ENCODE results near the gene RALGPS2.
"Not testable (repeated sequence)": the region's sequence is repeated elsewhere in the genome, so short reads cannot be mapped to it uniquely, and the experiment has no call there.

Gene RALGPS2

DNA sequence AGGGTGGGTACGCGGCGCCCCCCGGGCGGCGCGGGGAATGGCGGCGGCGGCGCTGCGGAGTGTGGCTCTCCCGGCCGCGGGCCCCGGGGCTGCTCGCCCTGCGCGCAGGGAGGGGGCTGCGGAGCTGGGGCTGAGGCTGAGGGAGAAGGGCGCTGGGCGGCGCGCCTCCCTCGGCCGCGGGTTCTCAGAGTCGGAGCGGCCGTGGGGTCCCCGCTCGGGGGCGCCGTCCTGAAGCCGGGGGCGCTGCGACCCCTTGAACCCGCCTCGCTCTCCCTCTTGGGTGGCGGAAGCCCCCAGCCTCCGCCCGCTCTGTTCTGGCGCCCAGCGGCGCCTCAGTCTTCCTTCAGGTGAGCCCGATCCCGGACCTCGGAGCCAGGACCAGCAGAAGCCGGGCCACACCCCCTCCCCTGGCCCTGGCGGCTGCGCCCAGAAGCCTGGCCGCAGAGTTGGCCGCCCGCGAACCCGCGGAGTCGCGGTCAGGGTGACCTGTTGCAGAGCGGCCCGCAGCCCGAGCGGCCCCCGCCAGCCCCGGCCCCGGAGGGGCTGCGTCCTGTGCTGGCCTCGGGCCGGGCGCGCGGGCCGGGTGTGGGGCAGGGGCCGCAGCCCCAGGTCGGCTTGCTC is 532 bp downstream of the RALGPS2 start:
- DNase-seq = no peak

GRCh38 chr1:178726087-178726517 is 1.1 kb downstream of the RALGPS2 start:
- DNase-seq = peak; percentile 94

- no peak for DNase-seq
Measured at GRCh38 chr1:178726545-178726944, 1.5 kb downstream of the RALGPS2 start.

- DNase-seq = no peak
Measured at GRCh38 chr1:178727014-178727895, 2.2 kb downstream of the RALGPS2 start.

GRCh38 chr1:178733972-178734371 is 8.9 kb downstream of the RALGPS2 start:
- DNase-seq = no peak

GRCh38 chr1:178738780-178739179 is 13.7 kb downstream of the RALGPS2 start:
- no peak for DNase-seq

- DNase-seq = no peak
Measured at GRCh38 chr1:178739285-178740045, 14.4 kb downstream of the RALGPS2 start.

DNA sequence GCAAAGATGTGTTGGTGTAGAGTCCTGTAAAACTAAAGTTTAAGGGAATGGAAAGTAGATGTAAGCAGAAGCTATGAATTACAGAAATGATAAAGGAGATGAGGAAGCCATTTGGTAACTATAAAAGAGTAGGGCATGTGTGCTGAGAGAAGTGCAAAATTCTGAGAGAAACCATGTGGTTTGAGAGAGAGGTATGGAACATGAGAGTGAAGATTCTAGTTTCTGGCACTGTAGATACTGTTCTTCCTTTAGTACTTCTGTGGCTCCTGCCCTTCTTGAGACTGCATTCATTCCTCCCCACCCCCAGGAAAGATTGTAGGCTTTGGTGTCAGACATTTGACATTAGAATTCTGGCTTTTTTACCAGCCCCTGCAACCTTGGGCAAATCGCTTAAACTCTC is 15.4 kb downstream of the RALGPS2 start:
- DNase-seq = no peak

GRCh38 chr1:178740924-178741323 is 15.9 kb downstream of the RALGPS2 start:
- DNase-seq = no peak

DNA sequence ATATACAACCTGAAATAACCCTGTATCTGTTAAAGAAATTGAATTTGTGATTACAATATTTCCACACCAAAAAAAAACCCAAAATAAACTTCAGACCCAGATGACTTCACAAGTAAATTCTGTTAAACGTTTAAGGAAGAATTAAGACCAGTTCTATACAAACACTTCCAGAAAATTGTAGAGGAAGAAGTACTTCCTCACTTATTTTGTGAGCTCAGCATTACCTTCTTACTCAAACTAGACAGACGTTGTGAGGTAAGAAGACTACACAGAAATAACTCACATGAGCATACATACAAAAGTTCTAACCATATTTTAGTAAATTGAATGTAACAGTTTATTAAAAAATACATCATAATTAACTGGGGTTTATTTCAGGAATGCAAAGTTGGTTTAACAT is 18.8 kb downstream of the RALGPS2 start:
- DNase-seq = no peak

DNA sequence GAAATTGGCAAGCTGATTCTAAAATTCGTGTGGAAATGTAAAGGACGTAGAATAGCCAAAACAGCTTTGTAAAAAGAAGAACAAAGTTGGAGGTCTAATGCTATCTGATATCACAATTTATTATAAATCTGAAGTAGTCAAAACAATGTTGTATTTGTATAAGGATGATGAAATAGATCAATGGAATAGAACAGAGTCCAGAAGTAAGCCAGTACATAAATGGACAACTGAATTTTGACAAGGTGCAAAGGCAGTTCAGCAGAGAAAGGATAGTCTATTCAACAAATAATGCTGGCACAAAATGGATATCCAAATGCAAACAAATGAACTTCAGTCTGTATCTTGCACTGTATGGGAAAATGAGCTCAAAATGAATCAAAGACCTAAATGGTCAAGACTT is 20.2 kb downstream of the RALGPS2 start:
- DNase-seq = no peak

- DNase-seq = no peak
Measured at GRCh38 chr1:178746345-178746744, 21.3 kb downstream of the RALGPS2 start.

DNA sequence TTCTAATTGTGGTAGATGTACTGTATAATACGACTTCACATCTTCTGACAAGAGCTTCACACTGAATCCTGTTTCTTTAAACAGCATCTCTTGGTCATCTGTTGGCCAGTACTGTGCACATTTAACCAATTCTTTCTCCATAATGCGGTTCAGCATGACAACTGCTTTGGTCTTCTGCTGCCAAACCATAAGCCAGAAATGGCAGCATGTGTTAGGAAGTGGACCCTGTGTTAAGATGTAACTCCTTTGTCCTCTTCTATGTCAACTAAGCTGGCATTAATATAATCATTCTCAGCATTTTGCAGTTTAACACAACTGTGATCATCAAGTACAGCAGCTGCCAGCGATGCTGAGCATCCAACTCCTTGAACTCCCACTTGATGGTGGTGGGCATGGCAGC is 22.3 kb downstream of the RALGPS2 start:
- DNase-seq = not testable (repeated sequence)

DNA sequence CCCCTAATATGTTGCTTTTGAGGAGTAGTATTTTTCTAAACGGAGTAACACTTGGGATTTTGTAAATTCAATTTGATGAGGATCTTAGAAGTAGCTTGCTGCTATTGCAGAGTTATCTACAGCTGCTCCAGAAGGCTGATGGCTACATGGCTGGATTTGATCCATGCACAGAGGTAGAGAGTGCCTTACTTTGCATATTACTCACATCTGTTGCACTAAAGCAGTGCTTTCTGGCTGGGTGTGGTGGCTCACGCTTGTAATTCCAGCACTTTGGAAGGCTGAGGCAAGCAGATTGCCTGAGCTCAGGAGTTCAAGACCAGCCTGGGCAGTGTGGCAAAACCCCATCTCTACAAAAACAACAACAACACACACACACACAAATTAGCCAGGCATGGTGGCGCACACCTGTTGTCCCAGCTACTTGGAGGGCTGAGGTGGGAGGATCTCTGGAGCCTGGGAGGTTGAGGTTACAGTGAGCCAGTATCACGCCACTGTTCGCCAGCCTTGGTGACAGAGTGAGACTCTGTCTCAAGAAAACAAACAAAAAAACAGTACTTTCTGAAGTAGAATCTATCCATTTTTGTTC is 24.6 kb downstream of the RALGPS2 start:
- DNase-seq = no peak

DNA sequence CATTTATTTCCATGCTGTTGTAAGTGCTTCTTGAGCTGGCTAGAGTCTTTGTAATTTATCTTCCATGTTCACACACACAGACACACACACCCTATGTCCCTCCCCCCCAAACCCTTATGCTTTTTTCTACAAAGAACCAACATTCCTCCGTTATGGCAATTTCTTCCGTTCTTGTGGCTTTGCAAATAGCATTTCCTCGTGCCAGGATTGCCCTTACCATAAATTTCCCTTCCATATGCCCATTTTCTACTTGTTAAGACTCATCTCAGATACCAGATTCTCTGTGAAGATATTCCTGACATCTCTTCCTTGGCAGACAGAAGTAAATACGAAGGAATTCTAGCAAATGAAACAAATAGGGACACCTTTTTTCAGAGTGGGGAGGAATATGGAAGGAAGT is 26.0 kb downstream of the RALGPS2 start:
- no peak for DNase-seq

DNA sequence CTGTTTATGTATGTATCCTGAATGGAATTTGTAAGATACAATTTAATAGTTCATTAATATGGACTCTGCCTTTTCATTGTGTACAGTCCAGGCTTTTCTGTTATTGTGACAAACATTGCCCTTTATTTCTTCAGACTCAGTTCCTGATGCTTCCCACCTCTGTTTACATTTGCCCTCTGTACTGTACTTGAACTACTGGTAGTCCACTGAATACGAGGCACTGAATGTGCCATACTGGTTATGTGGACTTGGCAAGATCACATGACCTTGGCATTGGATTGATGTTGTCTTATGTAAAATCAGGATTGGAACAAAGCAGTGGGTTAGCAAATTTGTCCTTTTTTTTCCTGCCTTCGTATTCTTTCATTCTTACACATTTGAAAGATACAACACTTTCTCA is 27.8 kb downstream of the RALGPS2 start:
- no peak for DNase-seq

- DNase-seq = not testable (repeated sequence)
Measured at GRCh38 chr1:178754655-178755256, 29.7 kb downstream of the RALGPS2 start.

GRCh38 chr1:178768423-178768822 is 43.4 kb downstream of the RALGPS2 start:
- peak; percentile 37 for DNase-seq

- DNase-seq = no peak
Measured at GRCh38 chr1:178772952-178773351, 47.9 kb downstream of the RALGPS2 start.

- peak; percentile 27 for DNase-seq
Measured at GRCh38 chr1:178774263-178774662, 49.2 kb downstream of the RALGPS2 start.

DNA sequence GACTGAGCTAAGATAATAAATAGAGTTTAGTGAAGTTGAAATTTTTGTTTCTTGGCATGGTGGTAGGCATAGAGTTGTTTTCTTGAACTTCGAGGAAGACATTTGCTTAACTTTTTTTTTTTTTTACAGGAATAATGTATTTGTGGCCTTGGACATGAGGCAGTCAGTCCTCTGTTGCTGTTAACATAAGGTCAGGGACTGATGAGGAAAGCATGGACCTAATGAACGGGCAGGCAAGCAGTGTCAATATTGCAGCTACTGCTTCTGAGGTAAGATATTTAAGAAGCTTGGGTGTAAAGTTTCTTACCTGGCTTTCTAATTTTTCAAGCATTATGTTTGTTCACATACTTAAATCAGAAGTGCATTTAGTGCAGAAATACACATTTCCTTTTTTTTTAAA is 51.5 kb downstream of the RALGPS2 start:
- DNase-seq = no peak

DNA sequence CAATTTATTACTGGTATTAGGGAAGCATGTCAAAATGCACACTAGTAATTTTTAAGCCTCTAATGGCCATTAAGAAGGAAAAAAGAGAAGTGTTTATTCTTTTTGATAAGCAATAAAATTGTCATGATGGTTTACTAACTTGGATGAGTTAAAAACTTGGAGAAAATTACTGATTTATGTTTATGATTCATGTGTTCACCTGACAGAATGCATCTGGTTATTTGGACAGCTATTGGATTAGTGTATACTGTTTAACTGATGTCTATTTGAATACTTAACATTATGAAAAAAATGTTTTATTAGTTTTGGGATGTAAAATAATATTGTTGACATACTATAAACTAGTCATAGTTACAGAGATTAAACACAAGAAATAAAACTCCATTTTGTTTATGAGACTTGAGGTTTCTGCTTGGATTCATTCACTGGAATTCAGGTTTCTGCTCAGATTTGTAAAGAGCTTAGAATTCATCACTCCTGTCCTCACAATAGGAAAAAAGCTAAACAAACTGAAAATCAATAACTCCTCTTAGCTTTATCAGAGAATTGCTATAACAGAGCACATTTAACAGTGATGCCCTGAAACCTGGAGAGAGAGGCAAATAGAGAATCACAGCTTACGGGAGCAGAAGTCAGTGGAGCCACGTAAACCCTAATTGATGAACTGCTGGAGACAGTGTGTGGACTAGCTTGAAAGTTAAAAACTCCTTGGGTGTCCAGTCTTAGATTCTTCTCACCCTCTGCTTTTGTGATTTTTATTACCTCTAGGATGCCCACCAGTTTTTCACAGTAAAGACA is 56.7 kb downstream of the RALGPS2 start:
- DNase-seq = no peak

Measured in NCI-H187 treated with DMSO at 0.1 percent for 48 hours (cell line).